Measurements from ENCODE around the gene YES1.

DNA sequence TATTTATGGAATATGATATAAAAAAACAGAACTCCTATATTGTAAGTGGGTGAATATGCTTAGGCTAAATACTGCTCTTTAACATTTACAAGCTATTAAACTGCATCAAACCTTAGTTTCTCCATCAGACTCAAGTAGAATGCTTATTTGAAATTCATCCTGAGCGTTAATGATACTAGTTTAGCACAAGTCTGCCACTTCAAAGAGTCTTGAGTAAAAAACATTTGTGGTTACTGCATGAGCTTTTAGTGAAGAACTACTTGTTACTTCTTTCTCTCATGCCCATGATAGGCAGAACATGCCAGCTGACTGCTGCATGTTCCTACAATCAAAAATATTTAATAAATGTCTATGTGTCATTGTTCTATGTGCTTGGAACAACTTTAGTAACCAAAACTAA, 12.1 kb downstream of the YES1 start:
- TF ChIP-seq CTCF (IDR thresholded peaks at IDR 0.05; ENCODE audit: low read depth, low read length) (no peak), EZH2phosphoT487 (IDR thresholded peaks at IDR 0.05; ENCODE audit: low read depth) (no peak)

All from OCI-LY3 (cell line).